HEK293 (cell line): ENCODE measurements around the gene ARHGAP42.

Experiments used
- SP2 ChIP-seq: fragments of 450-650 bp; formaldehyde crosslinking; IDR thresholded peaks from 2 replicates; pipeline ENCODE4 v1.5.1; 2016; ENCODE audit warnings: missing biosample characterization, missing genetic modification characterization
- ZNF660 ChIP-seq: fragments of 450-650 bp; IDR thresholded peaks from 2 replicates; pipeline ENCODE4 v1.5.1; 2018; ENCODE audit warnings: missing biosample characterization, mild to moderate bottlenecking, missing genetic modification characterization
- TF ChIP-seq, protein P1 (sequence below): fragments of 450-650 bp; formaldehyde crosslinking; IDR thresholded peaks from 2 replicates; pipeline ENCODE4 v1.5.1; 2016; ENCODE audit warnings: missing biosample characterization, missing genetic modification characterization
- TF ChIP-seq, protein P2 (sequence below): fragments of 450-650 bp; formaldehyde crosslinking; IDR thresholded peaks from 2 replicates; pipeline ENCODE4 v1.5.1; 2016; ENCODE audit warnings: missing biosample characterization, missing genetic modification characterization
- TF ChIP-seq, protein P3 (sequence below): fragments of 450-650 bp; formaldehyde crosslinking; IDR thresholded peaks from 2 replicates; pipeline ENCODE4 v1.5.1; 2016; ENCODE audit warnings: missing biosample characterization, missing genetic modification characterization

DNA sequence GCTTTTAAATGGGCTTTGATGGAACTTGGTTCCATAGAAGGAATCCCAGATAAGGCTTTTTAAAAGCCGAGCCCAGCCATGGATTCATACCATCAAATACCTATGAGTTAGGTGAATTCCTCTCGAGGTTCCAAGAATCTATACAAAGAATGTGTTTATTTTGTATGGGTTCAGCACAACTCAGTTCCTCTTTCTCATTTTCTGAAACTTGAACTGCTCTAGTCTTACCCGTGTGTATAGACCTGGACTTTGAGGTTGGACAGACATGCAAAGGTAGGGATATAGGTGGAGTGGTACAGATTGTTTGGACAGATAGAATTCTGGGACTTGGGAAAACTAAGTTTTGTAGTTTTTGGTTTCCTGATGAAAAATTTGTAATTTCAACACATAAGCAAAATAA lies 344.6 kb downstream of the ARHGAP42 start:
- no peak for TF ChIP-seq ZNF660 (tag by site-specific recombination)
- TF ChIP-seq, protein P1, sequence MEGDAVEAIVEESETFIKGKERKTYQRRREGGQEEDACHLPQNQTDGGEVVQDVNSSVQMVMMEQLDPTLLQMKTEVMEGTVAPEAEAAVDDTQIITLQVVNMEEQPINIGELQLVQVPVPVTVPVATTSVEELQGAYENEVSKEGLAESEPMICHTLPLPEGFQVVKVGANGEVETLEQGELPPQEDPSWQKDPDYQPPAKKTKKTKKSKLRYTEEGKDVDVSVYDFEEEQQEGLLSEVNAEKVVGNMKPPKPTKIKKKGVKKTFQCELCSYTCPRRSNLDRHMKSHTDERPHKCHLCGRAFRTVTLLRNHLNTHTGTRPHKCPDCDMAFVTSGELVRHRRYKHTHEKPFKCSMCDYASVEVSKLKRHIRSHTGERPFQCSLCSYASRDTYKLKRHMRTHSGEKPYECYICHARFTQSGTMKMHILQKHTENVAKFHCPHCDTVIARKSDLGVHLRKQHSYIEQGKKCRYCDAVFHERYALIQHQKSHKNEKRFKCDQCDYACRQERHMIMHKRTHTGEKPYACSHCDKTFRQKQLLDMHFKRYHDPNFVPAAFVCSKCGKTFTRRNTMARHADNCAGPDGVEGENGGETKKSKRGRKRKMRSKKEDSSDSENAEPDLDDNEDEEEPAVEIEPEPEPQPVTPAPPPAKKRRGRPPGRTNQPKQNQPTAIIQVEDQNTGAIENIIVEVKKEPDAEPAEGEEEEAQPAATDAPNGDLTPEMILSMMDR (tag by site-specific recombination), result no peak
- TF ChIP-seq, protein P2, sequence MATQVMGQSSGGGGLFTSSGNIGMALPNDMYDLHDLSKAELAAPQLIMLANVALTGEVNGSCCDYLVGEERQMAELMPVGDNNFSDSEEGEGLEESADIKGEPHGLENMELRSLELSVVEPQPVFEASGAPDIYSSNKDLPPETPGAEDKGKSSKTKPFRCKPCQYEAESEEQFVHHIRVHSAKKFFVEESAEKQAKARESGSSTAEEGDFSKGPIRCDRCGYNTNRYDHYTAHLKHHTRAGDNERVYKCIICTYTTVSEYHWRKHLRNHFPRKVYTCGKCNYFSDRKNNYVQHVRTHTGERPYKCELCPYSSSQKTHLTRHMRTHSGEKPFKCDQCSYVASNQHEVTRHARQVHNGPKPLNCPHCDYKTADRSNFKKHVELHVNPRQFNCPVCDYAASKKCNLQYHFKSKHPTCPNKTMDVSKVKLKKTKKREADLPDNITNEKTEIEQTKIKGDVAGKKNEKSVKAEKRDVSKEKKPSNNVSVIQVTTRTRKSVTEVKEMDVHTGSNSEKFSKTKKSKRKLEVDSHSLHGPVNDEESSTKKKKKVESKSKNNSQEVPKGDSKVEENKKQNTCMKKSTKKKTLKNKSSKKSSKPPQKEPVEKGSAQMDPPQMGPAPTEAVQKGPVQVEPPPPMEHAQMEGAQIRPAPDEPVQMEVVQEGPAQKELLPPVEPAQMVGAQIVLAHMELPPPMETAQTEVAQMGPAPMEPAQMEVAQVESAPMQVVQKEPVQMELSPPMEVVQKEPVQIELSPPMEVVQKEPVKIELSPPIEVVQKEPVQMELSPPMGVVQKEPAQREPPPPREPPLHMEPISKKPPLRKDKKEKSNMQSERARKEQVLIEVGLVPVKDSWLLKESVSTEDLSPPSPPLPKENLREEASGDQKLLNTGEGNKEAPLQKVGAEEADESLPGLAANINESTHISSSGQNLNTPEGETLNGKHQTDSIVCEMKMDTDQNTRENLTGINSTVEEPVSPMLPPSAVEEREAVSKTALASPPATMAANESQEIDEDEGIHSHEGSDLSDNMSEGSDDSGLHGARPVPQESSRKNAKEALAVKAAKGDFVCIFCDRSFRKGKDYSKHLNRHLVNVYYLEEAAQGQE, result no peak
- TF ChIP-seq, protein P3, sequence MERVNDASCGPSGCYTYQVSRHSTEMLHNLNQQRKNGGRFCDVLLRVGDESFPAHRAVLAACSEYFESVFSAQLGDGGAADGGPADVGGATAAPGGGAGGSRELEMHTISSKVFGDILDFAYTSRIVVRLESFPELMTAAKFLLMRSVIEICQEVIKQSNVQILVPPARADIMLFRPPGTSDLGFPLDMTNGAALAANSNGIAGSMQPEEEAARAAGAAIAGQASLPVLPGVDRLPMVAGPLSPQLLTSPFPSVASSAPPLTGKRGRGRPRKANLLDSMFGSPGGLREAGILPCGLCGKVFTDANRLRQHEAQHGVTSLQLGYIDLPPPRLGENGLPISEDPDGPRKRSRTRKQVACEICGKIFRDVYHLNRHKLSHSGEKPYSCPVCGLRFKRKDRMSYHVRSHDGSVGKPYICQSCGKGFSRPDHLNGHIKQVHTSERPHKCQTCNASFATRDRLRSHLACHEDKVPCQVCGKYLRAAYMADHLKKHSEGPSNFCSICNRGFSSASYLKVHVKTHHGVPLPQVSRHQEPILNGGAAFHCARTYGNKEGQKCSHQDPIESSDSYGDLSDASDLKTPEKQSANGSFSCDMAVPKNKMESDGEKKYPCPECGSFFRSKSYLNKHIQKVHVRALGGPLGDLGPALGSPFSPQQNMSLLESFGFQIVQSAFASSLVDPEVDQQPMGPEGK, result no peak
- no peak for TF ChIP-seq SP2 (tag by site-specific recombination)
